Liver (tissue), 3 donors: ENCODE measurements around the gene GPR42.

Source experiments
- EGR1 ChIP-seq, 2 donors: IDR thresholded peaks; 2 replicates each; pipeline ENCODE4 v1.6.1; 2016 to 2018; ENCODE audit warnings: antibody characterized with exemption in 2 of 2, low read depth in 2 of 2
- FOXA1 ChIP-seq: IDR thresholded peaks from 2 replicates; pipeline ENCODE4 v1.6.1; 2016; ENCODE audit warnings: antibody characterized with exemption
- HNF4G ChIP-seq: IDR thresholded peaks from 2 replicates; pipeline ENCODE4 v1.6.1; 2016; ENCODE audit warnings: antibody characterized with exemption
- REST ChIP-seq: IDR thresholded peaks from 2 replicates; pipeline ENCODE4 v1.6.1; 2016; ENCODE audit warnings: antibody characterized with exemption, mild to moderate bottlenecking
- SP1 ChIP-seq: IDR thresholded peaks from 2 replicates; pipeline ENCODE4 v1.6.1; 2018; ENCODE audit warnings: antibody characterized with exemption, mild to moderate bottlenecking
- TAF1 ChIP-seq: conservative IDR thresholded peaks from 2 replicates; pipeline ENCODE4 v1.6.1; 2016; ENCODE audit warnings: antibody characterized with exemption, mild to moderate bottlenecking
- YY1 ChIP-seq: IDR thresholded peaks from 2 replicates; pipeline ENCODE4 v1.6.1; 2016; ENCODE audit warnings: antibody characterized with exemption, mild to moderate bottlenecking
- TF ChIP-seq, protein P1 (sequence below): fragments of 150-350 bp; IDR thresholded peaks from 2 replicates; pipeline ENCODE4 v1.5.1; 2017; ENCODE audit warnings: improper control_type of control experiment, low read depth, low read length; ENCODE audit not compliant: missing input control
- donor health status: healthy.
- donor health status: healthy.

DNA sequence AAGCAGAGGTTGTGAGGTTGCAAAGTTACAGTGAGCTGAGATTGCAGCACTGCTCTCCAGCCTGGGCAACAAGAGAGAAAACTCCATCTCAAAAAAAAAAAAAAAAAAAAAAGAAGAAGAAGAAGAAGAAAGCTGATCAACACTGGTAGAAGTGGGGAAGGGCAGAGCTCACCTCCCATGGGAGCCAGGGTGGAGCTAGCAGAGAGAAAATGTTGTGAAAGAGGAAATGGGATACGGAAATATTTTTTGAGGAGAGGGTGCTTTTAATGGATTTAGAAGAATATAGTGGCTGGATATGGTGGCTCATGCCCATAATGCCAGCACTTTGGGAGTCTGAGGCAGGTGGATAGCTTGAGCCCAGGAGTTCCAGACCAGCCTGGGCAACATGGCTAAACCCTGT lies 6.8 kb downstream of the GPR42 start:
- TF ChIP-seq, protein P1, sequence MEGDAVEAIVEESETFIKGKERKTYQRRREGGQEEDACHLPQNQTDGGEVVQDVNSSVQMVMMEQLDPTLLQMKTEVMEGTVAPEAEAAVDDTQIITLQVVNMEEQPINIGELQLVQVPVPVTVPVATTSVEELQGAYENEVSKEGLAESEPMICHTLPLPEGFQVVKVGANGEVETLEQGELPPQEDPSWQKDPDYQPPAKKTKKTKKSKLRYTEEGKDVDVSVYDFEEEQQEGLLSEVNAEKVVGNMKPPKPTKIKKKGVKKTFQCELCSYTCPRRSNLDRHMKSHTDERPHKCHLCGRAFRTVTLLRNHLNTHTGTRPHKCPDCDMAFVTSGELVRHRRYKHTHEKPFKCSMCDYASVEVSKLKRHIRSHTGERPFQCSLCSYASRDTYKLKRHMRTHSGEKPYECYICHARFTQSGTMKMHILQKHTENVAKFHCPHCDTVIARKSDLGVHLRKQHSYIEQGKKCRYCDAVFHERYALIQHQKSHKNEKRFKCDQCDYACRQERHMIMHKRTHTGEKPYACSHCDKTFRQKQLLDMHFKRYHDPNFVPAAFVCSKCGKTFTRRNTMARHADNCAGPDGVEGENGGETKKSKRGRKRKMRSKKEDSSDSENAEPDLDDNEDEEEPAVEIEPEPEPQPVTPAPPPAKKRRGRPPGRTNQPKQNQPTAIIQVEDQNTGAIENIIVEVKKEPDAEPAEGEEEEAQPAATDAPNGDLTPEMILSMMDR, result no peak
- TF ChIP-seq REST (no peak), HNF4G (no peak), FOXA1 (no peak), EGR1 (IDR thresholded peaks at IDR 0.05; ENCODE audit: low read depth in 2 of 2) (no peak), TAF1 (no peak), SP1 (no peak), YY1 (no peak)
